Upper lobe of left lung (tissue), 6 donors: ENCODE results near the gene EFNA5. TPM values are rescaled to one million over a fixed set of nuclear protein-coding genes. Genes with fewer than 3 reads are reported as not detected.

ENCODE experiments used
- ATAC-seq, 2 donors: fragments of 200-7000 bp; cut with Tn5 transposase; one replicate each; pipeline ENCODE4 v1.9.1; 2022; ENCODE audit warnings: mild to moderate bottlenecking in 2 of 2, moderate library complexity in 2 of 2; ENCODE audit not compliant: low FRiP score in 2 of 2
- DNase-seq, 2 donors: peaks; one replicate each; pipeline ENCODE4 v3.0.0-alpha.2; 2019 to 2020
- H3K27ac ChIP-seq, 4 donors: fragments of 200-600 bp; sonication (generic); one replicate each; pipeline ENCODE4 v1.5.1; 2016 to 2019
- H3K27me3 ChIP-seq, 4 donors: fragments of 200-600 bp; sonication (generic); one replicate each; pipeline ENCODE4 v1.5.1; 2017 to 2019
- H3K36me3 ChIP-seq, 4 donors: fragments of 200-600 bp; sonication (generic); one replicate each; pipeline ENCODE4 v1.5.1; 2016 to 2019
- H3K4me1 ChIP-seq, 4 donors: fragments of 200-600 bp; sonication (generic); one replicate each; pipeline ENCODE4 v1.5.1; 2018 to 2019
- H3K4me3 ChIP-seq, 4 donors: fragments of 200-600 bp; sonication (generic); one replicate each; pipeline ENCODE4 v1.5.1; 2017 to 2019; ENCODE audit warnings: mild to moderate bottlenecking in 2 of 4, moderate library complexity in 1 of 4
- H3K9me3 ChIP-seq, 4 donors: fragments of 200-600 bp; sonication (generic); one replicate each; pipeline ENCODE4 v1.5.1; 2018 to 2019
- EP300 ChIP-seq, 4 donors: sonication (generic); formaldehyde crosslinking; IDR thresholded peaks; one replicate each; pipeline ENCODE4 v1.5.1; 2017; ENCODE audit warnings: antibody characterized with exemption in 4 of 4, control low read depth in 2 of 4
- POLR2A ChIP-seq, 4 donors: fragments of 450-650 bp; IDR thresholded peaks; one replicate each; pipeline ENCODE4 v1.5.1; 2016 to 2017; ENCODE audit warnings: antibody characterized with exemption in 4 of 4, mild to moderate bottlenecking in 2 of 4
- POLR2AphosphoS5 ChIP-seq, 2 donors: sonication (generic); formaldehyde crosslinking; IDR thresholded peaks; one replicate each; pipeline ENCODE4 v1.5.1; 2017; ENCODE audit warnings: antibody characterized with exemption in 2 of 2
- WGBS, 2 donors: methylation state at CpG; one replicate each; pipeline ENCODE4 v1.1.5; 2017 to 2018; 5-methylcytosine and 5-hydroxymethylcytosine counted together
- total RNA-seq, 6 donors: library from RNA; depleted of rRNA in 4 of 6; stranded (reverse); fragments of >200 nt in 4 of 6; gene quantifications; one replicate each; pipeline versions ENCODE4 v1.1.0 to v1.2.1, GENCODE V29; 2016 to 2021
- TF ChIP-seq, protein P1 (sequence below), 6 experiments: fragments of 450-650 bp in 4 of 6; fragments of 200-600 bp in 2 of 6; sonication (generic) in 2 of 6; IDR thresholded peaks; one replicate each; pipeline ENCODE4 v1.5.1; 2016 to 2019; ENCODE audit warnings: antibody characterized with exemption in 6 of 6
- donor health status: DM: no; HTN: no; CAD: no; lungs with moderate emphysema.
- donor health status: DM: no; HTN: yes; CAD: no; lungs with severe emphysema.

EFNA5 gene
- total RNA-seq, 6 donors from 2014 or later = 4.1 to 41.9 (median 7.3) TPM

DNA sequence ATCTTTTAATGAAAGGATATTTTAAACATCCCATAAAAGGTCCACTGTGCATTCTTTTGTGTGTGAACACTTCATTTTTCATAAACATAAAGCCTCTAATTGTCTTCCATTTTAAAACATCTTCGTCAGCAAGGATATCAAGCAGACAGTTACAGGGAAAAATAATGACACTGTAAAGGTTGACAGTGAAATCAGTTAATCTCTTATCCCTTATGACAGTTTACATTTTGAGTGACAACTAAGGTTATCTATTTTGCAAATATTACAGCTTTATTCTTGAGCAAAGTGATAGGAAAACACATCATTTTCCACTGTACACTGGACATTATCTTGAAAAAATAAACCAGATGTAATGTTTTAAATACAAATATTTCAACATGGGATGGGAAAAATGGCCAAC is 28.7 kb upstream of the EFNA5 start:
- Histone ChIP-seq H3K9me3 (no peaks in the 10 kb centered on the region), H3K4me1 (no peaks in the 10 kb centered on the region), H3K36me3 (no peaks in the 10 kb centered on the region), H3K4me3 (no peak overlapping the region), H3K27me3 (no peaks in the 10 kb centered on the region), H3K27ac (no peak overlapping the region)
- ATAC-seq (no peak), DNase-seq (no peak)
- TF ChIP-seq POLR2A (IDR thresholded peaks at IDR 0.05) = no peak
- no peak for TF ChIP-seq EP300 (IDR thresholded peaks at IDR 0.05)
- TF ChIP-seq, protein P1, sequence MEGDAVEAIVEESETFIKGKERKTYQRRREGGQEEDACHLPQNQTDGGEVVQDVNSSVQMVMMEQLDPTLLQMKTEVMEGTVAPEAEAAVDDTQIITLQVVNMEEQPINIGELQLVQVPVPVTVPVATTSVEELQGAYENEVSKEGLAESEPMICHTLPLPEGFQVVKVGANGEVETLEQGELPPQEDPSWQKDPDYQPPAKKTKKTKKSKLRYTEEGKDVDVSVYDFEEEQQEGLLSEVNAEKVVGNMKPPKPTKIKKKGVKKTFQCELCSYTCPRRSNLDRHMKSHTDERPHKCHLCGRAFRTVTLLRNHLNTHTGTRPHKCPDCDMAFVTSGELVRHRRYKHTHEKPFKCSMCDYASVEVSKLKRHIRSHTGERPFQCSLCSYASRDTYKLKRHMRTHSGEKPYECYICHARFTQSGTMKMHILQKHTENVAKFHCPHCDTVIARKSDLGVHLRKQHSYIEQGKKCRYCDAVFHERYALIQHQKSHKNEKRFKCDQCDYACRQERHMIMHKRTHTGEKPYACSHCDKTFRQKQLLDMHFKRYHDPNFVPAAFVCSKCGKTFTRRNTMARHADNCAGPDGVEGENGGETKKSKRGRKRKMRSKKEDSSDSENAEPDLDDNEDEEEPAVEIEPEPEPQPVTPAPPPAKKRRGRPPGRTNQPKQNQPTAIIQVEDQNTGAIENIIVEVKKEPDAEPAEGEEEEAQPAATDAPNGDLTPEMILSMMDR (IDR thresholded peaks at IDR 0.05) = no peak
- no peak for TF ChIP-seq POLR2AphosphoS5 (IDR thresholded peaks at IDR 0.05)
- 67 to 70% methylated on average over 1 of the region's 1 CpG for WGBS, 2 donors

DNA sequence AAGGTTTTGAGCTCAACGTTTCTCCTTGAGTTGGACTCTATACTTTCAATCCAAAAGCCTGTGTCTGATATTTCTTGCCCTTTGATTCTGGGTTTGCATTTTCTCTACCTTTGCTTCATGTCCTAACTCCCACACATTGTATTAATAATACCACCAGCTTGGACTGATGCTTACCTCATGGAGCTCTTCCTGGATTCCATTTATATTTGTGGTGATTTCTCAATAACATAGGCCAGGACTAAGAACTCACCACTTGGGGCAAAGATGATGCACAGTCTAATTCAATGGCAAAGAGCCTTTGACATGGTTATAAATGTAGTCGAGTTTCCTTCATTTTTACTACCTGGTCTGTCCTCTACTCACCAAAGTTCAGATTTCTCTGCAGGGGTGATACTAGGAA is 27.5 kb upstream of the EFNA5 start:
- H3K27me3 ChIP-seq = no peaks in the 10 kb centered on the region
- H3K36me3 ChIP-seq = no peaks in the 10 kb centered on the region
- H3K9me3 ChIP-seq = no peaks in the 10 kb centered on the region
- H3K4me3 ChIP-seq = no peak overlapping the region
- 73 to 84% methylated on average over 2 of the region's 2 CpGs for WGBS, 2 donors
- no peak overlapping the region for H3K27ac ChIP-seq
- DNase-seq (no peak), ATAC-seq (no peak)
- TF ChIP-seq EP300 (IDR thresholded peaks at IDR 0.05) (no peak), POLR2A (IDR thresholded peaks at IDR 0.05) (no peak)
- TF ChIP-seq, protein P1 (IDR thresholded peaks at IDR 0.05) = no peak
- no peaks in the 10 kb centered on the region for H3K4me1 ChIP-seq

DNA sequence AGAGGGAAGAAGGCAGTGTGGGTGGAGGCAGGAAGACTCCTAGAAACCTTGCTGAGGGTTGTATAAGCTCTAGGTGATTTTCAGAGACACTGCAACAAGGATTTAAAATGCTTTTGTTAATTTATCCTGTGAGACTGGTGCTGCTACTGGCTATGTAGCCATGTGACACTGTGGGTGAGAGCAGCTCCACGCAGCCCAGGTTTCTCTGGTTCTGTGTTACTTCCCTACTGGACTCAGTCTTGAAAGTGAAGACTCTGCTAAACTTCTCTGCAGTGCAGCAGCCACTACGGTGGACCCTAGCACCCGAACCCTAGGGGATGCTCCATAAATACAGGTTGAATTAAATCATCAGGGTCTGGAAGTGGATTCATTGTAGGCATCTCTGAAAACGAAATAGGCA is 25.8 kb upstream of the EFNA5 start:
- 69 to 89% methylated on average over 3 to 4 of the region's 4 CpGs for WGBS, 2 donors
- ATAC-seq = no peak
- H3K36me3 ChIP-seq = no peaks in the 10 kb centered on the region
- DNase-seq = no peak
- TF ChIP-seq, protein P1 (IDR thresholded peaks at IDR 0.05) = no peak
- TF ChIP-seq POLR2AphosphoS5 (IDR thresholded peaks at IDR 0.05) (no peak), POLR2A (IDR thresholded peaks at IDR 0.05) (no peak), EP300 (IDR thresholded peaks at IDR 0.05) (no peak)
- no peaks in the 10 kb centered on the region for H3K4me1 ChIP-seq
- no peaks in the 10 kb centered on the region for H3K27me3 ChIP-seq
- no peak overlapping the region for H3K27ac ChIP-seq
- peaks cover 0 to 6% (median 0%) of the 10 kb centered on the region in 4 donors for H3K9me3 ChIP-seq
- no peak overlapping the region for H3K4me3 ChIP-seq

DNA sequence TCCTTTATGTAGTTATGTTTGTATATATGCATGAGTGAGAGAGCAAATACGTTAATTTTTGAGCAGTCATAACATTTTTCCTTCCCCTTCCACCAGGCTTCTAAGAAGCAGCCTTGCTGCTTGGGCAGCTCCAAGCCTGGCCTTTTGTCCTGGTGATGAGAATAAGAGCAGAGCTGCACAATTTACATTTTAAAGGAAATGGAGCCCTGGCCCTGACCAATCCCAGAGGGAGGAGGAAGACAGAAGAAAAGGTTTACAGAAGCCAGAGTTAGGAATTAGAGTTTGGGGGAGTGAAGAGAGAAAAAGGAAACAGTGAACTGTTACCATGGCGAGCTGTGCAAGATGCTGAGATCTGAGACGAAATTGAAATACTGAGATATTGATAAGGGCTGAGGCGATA is 25.3 kb upstream of the EFNA5 start:
- Histone ChIP-seq H3K36me3 (no peaks in the 10 kb centered on the region), H3K27me3 (no peaks in the 10 kb centered on the region), H3K9me3 (peaks cover 0 to 6% (median 0%) of the 10 kb centered on the region in 4 donors), H3K27ac (no peak overlapping the region), H3K4me3 (no peak overlapping the region), H3K4me1 (no peaks in the 10 kb centered on the region)
- TF ChIP-seq EP300 (IDR thresholded peaks at IDR 0.05) (no peak), POLR2AphosphoS5 (IDR thresholded peaks at IDR 0.05) (no peak), POLR2A (IDR thresholded peaks at IDR 0.05) (no peak)
- TF ChIP-seq, protein P1 (IDR thresholded peaks at IDR 0.05) = no peak
- 50 to 61% methylated on average over 4 of the region's 4 CpGs for WGBS, 2 donors
- DNase-seq (no peak), ATAC-seq (no peak)

DNA sequence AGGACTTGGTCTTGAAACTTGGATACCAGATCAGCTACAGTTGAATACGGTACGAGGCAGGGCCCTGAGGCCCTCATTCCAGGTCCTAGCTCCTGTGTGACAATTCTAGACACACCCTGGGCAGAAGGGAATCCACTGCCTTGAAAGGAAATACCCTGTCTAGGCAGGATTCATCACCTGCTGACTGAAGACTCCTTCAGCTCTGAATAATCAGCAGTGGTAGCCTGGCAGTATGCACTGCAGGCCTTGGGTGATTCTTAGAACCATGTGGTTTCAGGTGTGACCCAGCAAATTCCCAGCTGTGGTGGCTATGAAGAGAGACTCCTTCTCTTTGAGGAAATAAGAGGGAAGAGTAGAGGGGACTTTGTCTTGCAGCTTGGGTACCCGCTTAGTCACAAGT is 17.2 kb upstream of the EFNA5 start:
- no peaks in the 10 kb centered on the region for H3K36me3 ChIP-seq
- H3K4me1 ChIP-seq = no peaks in the 10 kb centered on the region
- no peaks in the 10 kb centered on the region for H3K27me3 ChIP-seq
- WGBS, 2 donors = 91 to 100% methylated on average over 2 to 3 of the region's 3 CpGs
- peaks cover 0 to 6% (median 2%) of the 10 kb centered on the region in 4 donors for H3K9me3 ChIP-seq
- H3K4me3 ChIP-seq = no peak overlapping the region
- TF ChIP-seq POLR2A (IDR thresholded peaks at IDR 0.05) = no peak
- TF ChIP-seq EP300 (IDR thresholded peaks at IDR 0.05) = no peak
- TF ChIP-seq, protein P1 (IDR thresholded peaks at IDR 0.05) = no peak
- no peak for TF ChIP-seq POLR2AphosphoS5 (IDR thresholded peaks at IDR 0.05)
- ATAC-seq (no peak), DNase-seq (no peak)
- no peak overlapping the region for H3K27ac ChIP-seq
